ENCODE data around the gene MLLT3.

Gene MLLT3

GRCh38 chr9:20417373-20418080 is 204.8 kb downstream of the MLLT3 start:
- Histone ChIP-seq H3K9me2 (replicated peaks; ENCODE audit: low read depth, low read length) (no peaks in the 10 kb centered on the region), H3K79me2 (ENCODE audit: insufficient read depth, low read length) (peaks cover 14% of the 10 kb centered on the region), H3K9me3 (ENCODE audit: insufficient read depth, low read depth, low read length) (no peaks in the 10 kb centered on the region), H3K4me1 (ENCODE audit: insufficient read depth, low read length, poor library complexity, severe bottlenecking) (no peaks in the 10 kb centered on the region), H3F3A (ENCODE audit: low read depth) (no peaks in the 10 kb centered on the region), H3K27me3 (ENCODE audit: insufficient read depth, low read length, poor library complexity, severe bottlenecking) (no peaks in the 10 kb centered on the region), H3K9ac (ENCODE audit: low read depth, low read length, poor library complexity, severe bottlenecking) (no peak overlapping the region), H4K20me1 (ENCODE audit: insufficient read depth, low read length, poor library complexity, severe bottlenecking) (peaks cover 14% of the 10 kb centered on the region), H3K4me3 (ENCODE audit: low read length, poor library complexity, severe bottlenecking) (no peak overlapping the region), H3K4me2 (ENCODE audit: low read depth, low read length, poor library complexity, severe bottlenecking) (no peak overlapping the region), H2AFZ (ENCODE audit: low read length) (no peak overlapping the region), H3K36me3 (ENCODE audit: insufficient read depth, low read length) (peaks cover 15% of the 10 kb centered on the region; the same call in 1 of the 2 replicates)
- TF ChIP-seq EZH2phosphoT487 (IDR thresholded peaks at IDR 0.05; ENCODE audit: borderline replicate concordance): no peak
- no peak for TF ChIP-seq CTCF (conservative IDR thresholded peaks at IDR 0.05; ENCODE audit: low read length)

- H3K36me3 ChIP-seq (ENCODE audit: insufficient read depth, low read length): peaks cover 31% of the 10 kb centered on the region
- peaks cover 4% of the 10 kb centered on the region for H3K4me1 ChIP-seq (ENCODE audit: insufficient read depth, low read length, poor library complexity, severe bottlenecking)
Observed at GRCh38 chr9:20414150-20414549, 208.1 kb downstream of the MLLT3 start.

GRCh38 chr9:20409321-20410092 is 212.8 kb downstream of the MLLT3 start:
- no peak for TF ChIP-seq CTCF (conservative IDR thresholded peaks at IDR 0.05; ENCODE audit: low read length)
- no peak for TF ChIP-seq EZH2phosphoT487 (IDR thresholded peaks at IDR 0.05; ENCODE audit: borderline replicate concordance)
- Histone ChIP-seq H3K9me2 (replicated peaks; ENCODE audit: low read depth, low read length) (no peaks in the 10 kb centered on the region), H3K4me1 (ENCODE audit: insufficient read depth, low read length, poor library complexity, severe bottlenecking) (peaks cover 22% of the 10 kb centered on the region), H3K79me2 (ENCODE audit: insufficient read depth, low read length) (peaks cover 26% of the 10 kb centered on the region; the same call in 1 of the 2 replicates), H3F3A (ENCODE audit: low read depth) (no peaks in the 10 kb centered on the region), H3K36me3 (ENCODE audit: insufficient read depth, low read length) (peaks cover 38% of the 10 kb centered on the region), H3K4me2 (ENCODE audit: low read depth, low read length, poor library complexity, severe bottlenecking) (no peak overlapping the region), H3K27me3 (ENCODE audit: insufficient read depth, low read length, poor library complexity, severe bottlenecking) (no peaks in the 10 kb centered on the region), H3K9ac (ENCODE audit: low read depth, low read length, poor library complexity, severe bottlenecking) (no peak overlapping the region), H2AFZ (ENCODE audit: low read length) (no peak overlapping the region), H3K9me3 (ENCODE audit: insufficient read depth, low read depth, low read length) (no peaks in the 10 kb centered on the region), H4K20me1 (ENCODE audit: insufficient read depth, low read length, poor library complexity, severe bottlenecking) (peaks cover 8% of the 10 kb centered on the region), H3K4me3 (ENCODE audit: low read length, poor library complexity, severe bottlenecking) (no peak overlapping the region)

More at GRCh38 chr9:20414150-20414549, 208.1 kb downstream of the MLLT3 start:
- Histone ChIP-seq H3K79me2 (ENCODE audit: insufficient read depth, low read length) (peaks cover 21% of the 10 kb centered on the region; the same call in 1 of the 2 replicates), H3K4me2 (ENCODE audit: low read depth, low read length, poor library complexity, severe bottlenecking) (no peak overlapping the region), H3K9me2 (replicated peaks; ENCODE audit: low read depth, low read length) (no peaks in the 10 kb centered on the region), H2AFZ (ENCODE audit: low read length) (no peak overlapping the region), H3F3A (ENCODE audit: low read depth) (no peaks in the 10 kb centered on the region), H4K20me1 (ENCODE audit: insufficient read depth, low read length, poor library complexity, severe bottlenecking) (peaks cover 4% of the 10 kb centered on the region), H3K9me3 (ENCODE audit: insufficient read depth, low read depth, low read length) (no peaks in the 10 kb centered on the region), H3K27me3 (ENCODE audit: insufficient read depth, low read length, poor library complexity, severe bottlenecking) (no peaks in the 10 kb centered on the region), H3K4me3 (ENCODE audit: low read length, poor library complexity, severe bottlenecking) (no peak overlapping the region), H3K9ac (ENCODE audit: low read depth, low read length, poor library complexity, severe bottlenecking) (no peak overlapping the region)
- TF ChIP-seq CTCF (conservative IDR thresholded peaks at IDR 0.05; ENCODE audit: low read length): no peak
- TF ChIP-seq EZH2phosphoT487 (IDR thresholded peaks at IDR 0.05; ENCODE audit: borderline replicate concordance): no peak

Measured in Loucy (cell line).